ENCODE results near the gene SCAF8.

Gene SCAF8

DNA sequence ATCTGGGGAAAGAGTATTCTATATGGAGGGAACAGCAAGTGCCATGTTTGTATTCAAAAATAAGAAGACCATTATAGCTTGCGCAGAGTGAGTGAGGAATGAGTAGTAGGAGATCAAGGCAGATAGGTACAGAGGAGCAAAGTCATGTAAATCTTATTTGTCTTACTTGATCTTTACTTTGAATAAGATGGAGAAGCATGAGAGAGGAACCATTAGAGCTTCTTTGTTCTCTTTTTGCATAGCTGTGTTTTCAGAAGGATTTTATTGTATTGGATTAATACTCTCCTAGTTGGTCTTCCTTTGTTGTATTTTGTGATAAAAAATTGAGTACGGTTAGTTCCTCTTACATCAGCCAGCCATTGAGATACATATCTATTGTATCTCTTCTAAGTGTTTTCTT is 88.4 kb downstream of the SCAF8 start:
- Histone ChIP-seq H3K9me3 (ENCODE audit: severe bottlenecking) (no peaks in the 10 kb centered on the region), H3K27me3 (ENCODE audit: insufficient read depth, low read depth, severe bottlenecking) (no peaks in the 10 kb centered on the region), H3K36me3 (peaks cover 73% of the 10 kb centered on the region), H3K27ac (no peak overlapping the region), H3K4me3 (ENCODE audit: low read depth, low read length) (no peak overlapping the region)
- TF ChIP-seq, protein P1, sequence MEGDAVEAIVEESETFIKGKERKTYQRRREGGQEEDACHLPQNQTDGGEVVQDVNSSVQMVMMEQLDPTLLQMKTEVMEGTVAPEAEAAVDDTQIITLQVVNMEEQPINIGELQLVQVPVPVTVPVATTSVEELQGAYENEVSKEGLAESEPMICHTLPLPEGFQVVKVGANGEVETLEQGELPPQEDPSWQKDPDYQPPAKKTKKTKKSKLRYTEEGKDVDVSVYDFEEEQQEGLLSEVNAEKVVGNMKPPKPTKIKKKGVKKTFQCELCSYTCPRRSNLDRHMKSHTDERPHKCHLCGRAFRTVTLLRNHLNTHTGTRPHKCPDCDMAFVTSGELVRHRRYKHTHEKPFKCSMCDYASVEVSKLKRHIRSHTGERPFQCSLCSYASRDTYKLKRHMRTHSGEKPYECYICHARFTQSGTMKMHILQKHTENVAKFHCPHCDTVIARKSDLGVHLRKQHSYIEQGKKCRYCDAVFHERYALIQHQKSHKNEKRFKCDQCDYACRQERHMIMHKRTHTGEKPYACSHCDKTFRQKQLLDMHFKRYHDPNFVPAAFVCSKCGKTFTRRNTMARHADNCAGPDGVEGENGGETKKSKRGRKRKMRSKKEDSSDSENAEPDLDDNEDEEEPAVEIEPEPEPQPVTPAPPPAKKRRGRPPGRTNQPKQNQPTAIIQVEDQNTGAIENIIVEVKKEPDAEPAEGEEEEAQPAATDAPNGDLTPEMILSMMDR (IDR thresholded peaks at IDR 0.05; ENCODE audit: low read depth, low read length), result no peak
- DNase-seq, result no peak

DNA sequence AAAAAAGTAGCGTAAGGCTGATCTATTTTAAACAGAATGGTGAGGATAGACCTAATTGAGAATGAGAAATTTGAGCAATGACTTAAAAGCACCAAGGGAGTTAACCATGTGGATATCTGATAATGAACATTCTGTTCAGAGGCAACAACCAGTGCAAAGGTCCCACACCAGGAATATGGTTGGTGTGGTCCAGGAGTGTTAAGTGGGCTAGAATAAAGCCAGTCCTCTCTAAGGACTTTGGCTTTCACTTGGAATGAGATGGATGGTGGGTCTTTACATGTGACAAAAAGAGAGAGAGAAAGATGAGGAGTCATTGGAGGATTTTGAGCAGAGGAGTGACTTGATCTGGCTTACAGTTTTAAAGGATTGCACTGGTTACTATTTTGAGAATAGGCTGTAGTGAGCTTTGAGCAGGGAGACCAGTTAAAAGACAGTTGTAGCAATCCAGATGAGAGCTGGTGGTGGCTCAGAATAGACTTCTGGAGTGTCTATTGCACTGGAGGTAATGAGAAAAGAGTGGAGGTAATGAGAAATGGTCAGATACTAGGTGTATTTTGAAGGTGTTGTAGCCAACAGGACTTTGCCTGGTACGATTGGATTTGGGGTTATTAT is 89.8 kb downstream of the SCAF8 start:
- Histone ChIP-seq H3K36me3 (peaks cover 74% of the 10 kb centered on the region), H3K9me3 (ENCODE audit: severe bottlenecking) (no peaks in the 10 kb centered on the region), H3K27me3 (ENCODE audit: insufficient read depth, low read depth, severe bottlenecking) (no peaks in the 10 kb centered on the region), H3K27ac (no peak overlapping the region), H3K4me3 (ENCODE audit: low read depth, low read length) (no peak overlapping the region)
- DNase-seq, result no peak
- TF ChIP-seq, protein P1 (IDR thresholded peaks at IDR 0.05; ENCODE audit: low read depth, low read length), result no peak

DNA sequence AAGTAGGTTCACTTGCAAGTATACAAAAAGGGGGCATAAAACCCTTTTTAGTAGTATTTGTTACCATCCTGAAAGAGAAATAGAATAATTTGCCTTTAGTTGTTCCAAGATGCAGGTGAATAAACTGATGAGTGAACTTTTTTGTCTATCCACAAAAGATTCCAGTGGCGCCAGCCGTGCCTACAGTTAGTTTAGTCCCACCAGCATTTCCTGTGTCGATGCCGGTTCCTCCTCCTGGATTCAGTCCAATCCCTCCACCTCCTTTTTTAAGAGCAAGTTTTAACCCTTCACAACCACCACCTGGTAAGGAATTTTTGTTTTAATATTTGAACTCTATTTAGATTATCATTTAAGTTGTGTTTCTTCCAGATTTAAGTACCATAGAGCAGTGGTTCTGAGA is 90.9 kb downstream of the SCAF8 start:
- Histone ChIP-seq H3K4me3 (ENCODE audit: low read depth, low read length) (no peak overlapping the region), H3K27me3 (ENCODE audit: insufficient read depth, low read depth, severe bottlenecking) (no peaks in the 10 kb centered on the region), H3K36me3 (peaks cover 71% of the 10 kb centered on the region), H3K9me3 (ENCODE audit: severe bottlenecking) (no peaks in the 10 kb centered on the region), H3K27ac (no peak overlapping the region)
- no peak for DNase-seq
- TF ChIP-seq, protein P1 (IDR thresholded peaks at IDR 0.05; ENCODE audit: low read depth, low read length), result no peak

- Histone ChIP-seq H3K9me3 (ENCODE audit: severe bottlenecking) (no peaks in the 10 kb centered on the region), H3K36me3 (peaks cover 50% of the 10 kb centered on the region), H3K4me3 (ENCODE audit: low read depth, low read length) (no peak overlapping the region), H3K27me3 (ENCODE audit: insufficient read depth, low read depth, severe bottlenecking) (no peaks in the 10 kb centered on the region), H3K27ac (no peak overlapping the region)
- no peak for DNase-seq
- TF ChIP-seq, protein P1 (IDR thresholded peaks at IDR 0.05; ENCODE audit: low read depth, low read length), result no peak
These were observed 96.8 kb downstream of the SCAF8 start for GRCh38 chr6:154829970-154830369.

GRCh38 chr6:154830771-154831170 is 97.6 kb downstream of the SCAF8 start:
- H3K27me3 ChIP-seq (ENCODE audit: insufficient read depth, low read depth, severe bottlenecking), result no peaks in the 10 kb centered on the region
- DNase-seq, result no peak
- H3K4me3 ChIP-seq (ENCODE audit: low read depth, low read length), result no peak overlapping the region
- TF ChIP-seq, protein P1 (IDR thresholded peaks at IDR 0.05; ENCODE audit: low read depth, low read length), result no peak
- no peaks in the 10 kb centered on the region for H3K9me3 ChIP-seq (ENCODE audit: severe bottlenecking)
- H3K27ac ChIP-seq, result no peak overlapping the region
- H3K36me3 ChIP-seq, result peaks cover 46% of the 10 kb centered on the region

DNA sequence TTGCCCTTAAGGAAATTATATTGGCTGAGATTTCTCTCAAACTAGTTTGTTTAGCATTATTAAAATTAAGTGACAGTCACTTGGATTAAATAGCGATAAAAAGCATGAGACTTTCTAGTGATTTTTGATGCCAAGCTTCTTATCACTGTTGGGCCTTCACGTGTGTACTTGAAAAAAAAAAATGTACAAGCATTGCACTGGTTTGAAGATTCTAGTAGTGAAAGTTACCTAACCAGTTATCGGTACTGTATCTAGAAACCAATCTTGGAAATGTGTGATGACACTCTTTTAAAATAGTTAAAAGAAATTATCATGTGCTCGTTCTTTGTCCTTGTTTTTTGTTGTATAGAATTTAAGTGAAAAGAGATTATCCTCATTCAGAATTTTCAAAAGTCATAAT is 102.1 kb downstream of the SCAF8 start:
- Histone ChIP-seq H3K27me3 (ENCODE audit: insufficient read depth, low read depth, severe bottlenecking) (no peaks in the 10 kb centered on the region), H3K27ac (no peak overlapping the region), H3K36me3 (peaks cover 30% of the 10 kb centered on the region), H3K4me3 (ENCODE audit: low read depth, low read length) (no peak overlapping the region), H3K9me3 (ENCODE audit: severe bottlenecking) (no peaks in the 10 kb centered on the region)
- no peak for DNase-seq
- TF ChIP-seq, protein P1 (IDR thresholded peaks at IDR 0.05; ENCODE audit: low read depth, low read length), result no peak

Data from WERI-Rb-1 (cell line).